ENCODE measurements around the gene FBXO36.
"Not testable (repeated sequence)": the region's sequence is repeated elsewhere in the genome, so short reads cannot be mapped to it uniquely, and the experiment has no call there.

FBXO36 gene, protein sequence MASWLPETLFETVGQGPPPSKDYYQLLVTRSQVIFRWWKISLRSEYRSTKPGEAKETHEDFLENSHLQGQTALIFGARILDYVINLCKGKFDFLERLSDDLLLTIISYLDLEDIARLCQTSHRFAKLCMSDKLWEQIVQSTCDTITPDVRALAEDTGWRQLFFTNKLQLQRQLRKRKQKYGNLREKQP
- total RNA-seq = 1.8 to 2.9 (median 2.3) reads per million in 4 experiments

DNA sequence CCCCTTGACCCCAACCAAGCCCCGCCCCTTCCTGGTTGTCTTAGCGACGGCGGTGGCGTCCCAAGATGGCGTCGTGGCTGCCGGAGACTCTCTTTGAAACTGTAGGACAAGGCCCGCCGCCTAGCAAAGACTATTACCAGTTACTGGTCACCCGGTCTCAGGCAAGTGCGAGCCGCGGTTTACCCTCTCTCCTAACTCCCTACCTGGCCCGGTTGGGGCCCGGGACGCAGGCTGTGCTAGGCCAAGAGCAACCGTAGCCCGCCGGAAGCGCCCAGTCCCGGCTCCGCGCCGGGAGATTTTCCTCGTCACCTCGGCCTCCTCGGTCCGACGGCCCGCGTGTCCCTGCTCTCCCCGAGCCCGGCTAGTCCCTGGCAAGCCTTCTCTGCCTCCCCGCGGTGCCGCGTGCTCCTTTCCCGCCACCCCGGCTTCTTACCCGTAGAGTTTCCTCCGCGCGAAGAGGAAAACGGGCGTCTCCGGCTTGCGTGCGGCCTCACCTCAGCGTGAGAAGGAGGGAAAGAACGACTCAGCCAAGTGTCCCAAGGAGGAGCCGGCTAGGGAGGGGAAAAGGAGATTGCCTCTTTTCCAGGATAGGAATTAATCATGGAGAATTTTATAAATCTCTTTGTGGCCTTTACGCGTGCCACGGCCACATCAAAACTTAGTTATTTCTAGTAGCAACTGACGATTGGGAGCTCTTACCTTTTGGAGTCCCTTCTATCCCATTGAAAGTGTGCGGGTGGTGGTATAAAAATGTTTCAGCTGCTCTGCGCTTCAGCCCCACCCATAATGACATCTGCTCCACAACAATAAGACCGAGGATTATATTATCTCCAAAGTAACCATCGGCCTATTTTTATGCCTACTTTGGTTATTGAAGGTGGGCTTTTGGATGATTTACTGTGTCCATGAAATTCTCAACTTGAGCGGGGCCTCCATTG, at the start of gene FBXO36:
Gene FBXO36, plus strand, starts transcription at position 55 of the 938 bp plus-strand sequence. Its CDS starts 11 bp downstream, at position 66.
- DNase-seq = no peak

DNA sequence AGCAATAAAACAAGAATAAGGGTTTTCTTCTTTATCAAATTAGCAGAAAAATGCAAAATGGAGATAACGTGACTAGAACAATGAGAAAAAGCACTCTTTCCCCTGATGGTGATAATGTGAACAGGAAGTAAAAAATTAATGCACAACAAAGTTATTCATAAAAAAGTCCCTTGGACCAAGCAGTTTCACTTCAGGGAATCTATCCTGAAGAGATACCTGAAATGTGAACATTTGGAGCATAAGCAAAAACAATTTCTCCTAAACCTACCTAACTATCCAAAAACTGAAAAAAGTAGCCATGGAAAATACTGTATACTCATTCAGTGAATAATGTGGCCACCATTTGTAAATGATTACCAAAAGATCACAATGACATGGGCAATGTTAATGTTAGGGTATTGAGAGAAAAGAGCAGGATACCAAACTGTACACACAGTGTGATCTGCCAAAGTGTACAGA, 49.2 kb upstream of the FBXO36 start:
- DNase-seq = no peak

DNA sequence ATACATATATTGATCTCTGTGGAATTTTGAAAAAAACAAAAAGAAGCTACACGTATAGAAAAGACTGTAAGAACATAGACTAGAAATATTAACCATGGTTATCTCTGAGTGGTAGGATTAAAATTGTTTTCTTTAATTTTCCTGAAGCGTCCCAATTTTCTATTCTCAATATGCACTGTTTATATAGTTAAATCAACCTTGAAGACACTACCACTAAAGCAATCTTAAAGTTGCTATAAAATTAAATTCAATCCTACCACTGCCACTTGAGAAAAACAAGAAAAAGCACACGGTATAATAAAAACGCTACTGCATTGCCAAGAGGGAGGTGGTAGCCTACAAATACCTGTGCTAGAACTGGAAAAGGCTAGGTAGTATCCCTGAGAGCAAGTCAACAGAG, 47.7 kb upstream of the FBXO36 start:
- DNase-seq = no peak

DNA sequence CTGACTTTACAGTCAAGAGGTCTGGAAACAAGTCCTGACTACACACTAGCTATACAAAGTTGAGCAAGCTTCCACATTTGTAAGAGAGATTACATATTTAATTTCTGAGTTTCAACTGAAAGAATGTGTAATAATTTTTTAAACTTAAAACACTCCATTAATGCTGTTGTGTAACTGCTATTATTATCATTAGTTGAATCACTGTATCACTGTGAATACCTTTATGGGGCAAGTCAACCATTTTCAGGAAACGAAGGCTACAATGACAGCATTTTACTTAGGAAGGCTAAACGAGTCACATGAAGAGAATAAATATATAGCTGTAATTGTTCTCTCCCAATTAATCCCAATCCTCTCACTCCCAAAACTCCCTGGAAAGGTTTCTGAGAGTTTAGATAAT, 46.8 kb upstream of the FBXO36 start:
- no peak for DNase-seq

DNA sequence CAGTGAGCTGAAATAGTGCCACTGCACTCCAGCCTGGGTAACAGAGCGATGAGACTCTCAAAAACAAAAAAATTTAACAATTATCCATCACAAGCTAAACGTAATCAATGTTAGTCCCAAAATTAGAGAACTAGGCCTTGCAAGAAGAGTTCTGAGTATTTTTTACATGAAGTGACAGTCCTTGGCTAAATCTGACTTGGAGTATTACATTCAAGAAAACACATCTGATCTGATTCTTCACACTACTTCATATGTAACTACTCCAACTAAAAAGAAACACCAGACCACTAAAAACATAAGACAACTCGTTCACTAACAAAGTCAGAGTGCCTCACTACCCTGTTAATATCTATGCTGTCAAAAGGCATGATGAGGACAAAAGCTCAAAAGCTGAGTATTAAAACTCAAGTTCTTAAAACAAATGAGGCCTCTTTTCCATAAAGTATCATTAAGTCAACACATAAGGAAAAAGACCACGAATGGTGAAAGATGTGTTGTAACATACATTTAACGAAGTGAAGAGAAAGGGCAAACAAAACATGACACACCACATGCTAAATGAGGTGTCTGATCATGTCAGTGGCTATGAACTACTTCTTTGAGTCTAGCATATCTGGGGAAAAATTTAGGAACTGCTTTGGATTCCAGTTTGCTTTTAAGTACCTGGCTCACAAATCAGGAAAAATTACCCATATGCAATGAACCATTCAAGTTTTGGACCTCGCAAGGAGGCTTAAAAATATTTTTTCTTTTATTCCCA, 42.9 kb upstream of the FBXO36 start:
- DNase-seq = no peak

DNA sequence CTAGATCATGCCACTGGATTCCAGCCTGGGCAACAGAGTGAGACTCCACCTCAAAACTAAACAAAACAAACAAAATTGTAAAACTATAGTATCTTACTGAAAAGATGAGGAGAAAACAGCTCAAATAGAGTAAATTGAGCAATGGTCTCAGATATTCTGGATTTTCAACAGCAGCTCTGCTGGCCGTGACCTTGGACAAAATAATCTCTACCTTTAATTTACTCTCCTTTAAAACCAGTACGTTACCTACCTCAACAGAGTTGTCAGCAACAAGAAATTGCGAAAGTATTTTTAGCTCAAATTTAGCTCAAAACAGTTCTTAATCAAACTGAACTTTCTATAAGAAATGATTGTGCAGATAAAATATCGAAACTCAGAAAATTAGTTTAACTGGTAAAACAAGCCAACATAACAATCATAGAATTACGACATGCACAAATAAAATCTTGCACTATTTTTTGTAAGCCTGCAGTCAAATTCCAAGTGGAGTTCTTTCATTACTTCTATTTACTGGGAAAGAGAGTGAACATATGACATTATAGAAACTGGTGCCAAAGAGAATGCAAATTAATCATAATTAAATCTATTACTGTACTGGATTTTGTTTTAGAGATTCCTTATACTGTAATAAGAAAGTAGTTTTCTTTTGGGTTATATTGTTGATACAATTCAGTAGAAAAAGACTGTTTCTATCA, 41.3 kb upstream of the FBXO36 start:
- DNase-seq = no peak

DNA sequence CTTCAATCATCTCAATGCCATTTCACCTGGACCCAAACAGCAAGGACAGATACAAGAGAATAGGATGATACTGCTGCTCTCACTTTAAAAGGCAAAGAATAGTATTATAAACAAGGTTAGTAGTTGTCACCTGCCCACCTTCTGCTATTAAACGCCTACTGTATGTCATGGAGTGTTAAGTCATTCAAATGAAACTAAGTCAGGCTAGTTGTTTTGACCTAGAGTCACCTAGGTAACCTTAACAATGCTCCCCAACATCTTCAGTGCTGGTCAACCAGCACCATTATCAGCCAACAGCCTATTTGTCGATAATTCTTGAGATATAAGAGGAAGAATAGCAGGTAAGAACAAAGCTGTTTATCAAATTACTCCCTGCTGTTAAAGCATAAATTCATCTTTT, 39.7 kb upstream of the FBXO36 start:
- no peak for DNase-seq

DNA sequence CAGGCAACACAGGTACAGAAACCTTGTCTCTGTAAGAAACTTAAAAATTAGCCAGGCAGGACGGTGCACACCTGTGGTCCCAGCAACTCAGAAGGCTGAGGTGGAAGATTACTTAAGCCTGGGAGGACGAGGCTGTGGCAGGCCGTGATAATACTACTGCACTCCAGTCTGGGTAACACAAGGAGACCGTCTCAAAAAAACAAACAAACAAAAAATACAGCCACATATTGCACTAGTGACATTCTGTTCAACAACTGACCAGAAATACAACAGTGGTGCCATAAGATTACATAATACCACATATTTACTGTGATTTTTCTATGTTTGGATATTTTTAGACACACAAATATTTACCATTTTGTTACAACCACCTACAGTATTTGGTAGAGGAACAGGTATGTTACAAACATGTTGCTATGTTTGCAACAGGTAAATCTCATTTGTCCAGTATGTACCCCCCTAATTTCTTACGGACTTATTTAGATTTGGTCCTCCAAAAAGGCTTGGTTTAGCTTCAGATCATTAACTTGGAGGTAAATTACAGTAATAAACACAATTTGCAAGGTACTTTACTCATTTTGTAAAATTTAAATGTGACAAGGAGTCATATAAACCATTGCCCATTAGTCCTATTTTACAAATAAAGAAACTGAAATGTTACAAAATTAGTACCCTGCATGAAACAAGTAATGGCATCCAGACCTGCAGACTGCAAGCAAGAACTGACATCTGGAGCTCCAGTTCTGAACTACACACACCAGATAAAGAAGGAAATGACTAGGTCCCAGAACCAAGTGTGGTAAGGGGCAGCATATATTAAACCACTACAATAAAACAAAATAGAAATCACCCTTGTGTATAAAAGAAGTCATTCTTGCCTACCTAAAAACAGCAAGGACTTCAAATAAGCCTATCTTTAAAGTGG, 37.3 kb upstream of the FBXO36 start:
- DNase-seq = no peak

DNA sequence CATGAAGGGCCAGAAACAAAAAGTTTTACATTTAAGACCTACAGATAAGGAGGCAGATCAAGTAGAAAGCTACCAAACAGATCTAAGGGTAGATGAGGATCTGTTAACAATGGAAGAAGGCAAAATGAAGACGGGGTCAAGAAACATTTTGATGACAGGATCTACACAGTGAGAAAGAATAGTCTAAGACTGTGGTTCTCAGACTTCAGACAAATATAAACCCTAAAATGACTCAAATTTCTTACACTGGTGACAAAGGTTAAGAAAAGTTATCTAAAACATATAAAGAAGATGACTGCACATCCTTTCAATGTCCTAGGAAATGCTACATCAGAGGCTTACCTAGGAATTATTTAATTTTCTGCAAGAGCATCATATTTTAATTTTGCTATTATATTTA, 34.9 kb upstream of the FBXO36 start:
- no peak for DNase-seq

DNA sequence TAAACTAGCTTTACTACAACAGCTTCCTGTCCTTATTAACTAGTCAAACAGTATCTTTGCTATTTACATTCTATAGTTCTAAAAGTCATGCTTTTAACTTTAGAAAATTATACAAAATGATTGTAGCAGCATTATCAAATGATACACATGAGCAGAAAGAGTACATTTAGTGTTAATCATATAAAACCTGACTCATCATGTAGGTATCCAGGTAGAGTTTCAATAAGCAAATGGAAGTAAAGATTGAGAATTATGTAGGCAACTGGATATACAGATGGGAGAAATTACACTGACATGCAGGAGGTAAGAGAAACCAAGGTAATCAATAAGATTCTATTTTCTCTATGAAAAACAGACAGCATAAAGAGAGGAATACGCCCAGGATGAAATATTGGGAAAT, 34.3 kb upstream of the FBXO36 start:
- no peak for DNase-seq

DNA sequence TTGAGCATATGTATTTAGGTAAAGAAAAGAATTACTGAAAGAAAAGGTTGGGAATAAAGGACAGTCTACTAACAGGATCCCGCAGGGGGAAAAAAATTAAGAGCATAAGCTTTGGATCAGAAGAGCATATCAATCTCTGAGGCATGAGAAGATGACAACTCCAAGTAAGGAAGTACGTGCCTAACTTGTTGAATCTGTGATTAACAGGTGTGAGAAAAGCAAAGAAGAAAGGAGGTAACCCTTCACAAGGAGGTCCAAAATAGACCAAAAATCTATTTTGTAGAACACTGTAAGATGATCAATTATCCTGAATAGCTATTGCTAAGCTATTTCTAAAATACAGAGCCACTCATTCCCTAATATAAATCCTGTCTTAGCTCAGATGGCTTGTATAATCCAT, 33.3 kb upstream of the FBXO36 start:
- no peak for DNase-seq

DNA sequence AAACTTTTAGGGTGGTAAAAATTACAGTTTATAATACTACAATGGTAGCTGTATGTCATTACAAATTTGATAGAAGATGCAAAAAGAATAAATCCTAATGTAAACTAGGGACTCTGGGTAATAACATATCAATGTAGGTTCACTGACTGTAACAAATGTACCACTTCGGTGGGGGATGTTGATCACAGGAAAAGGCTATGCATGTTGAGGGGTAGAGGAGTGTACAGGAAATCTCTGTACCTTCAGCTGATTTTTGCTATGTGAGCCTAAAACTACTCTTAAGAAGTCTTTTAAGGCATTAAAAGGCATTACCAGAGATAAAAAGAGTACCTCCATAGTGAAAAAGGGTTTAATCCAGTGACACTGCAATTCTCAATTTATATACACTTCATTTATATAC, 25.4 kb upstream of the FBXO36 start:
- no peak for DNase-seq

DNA sequence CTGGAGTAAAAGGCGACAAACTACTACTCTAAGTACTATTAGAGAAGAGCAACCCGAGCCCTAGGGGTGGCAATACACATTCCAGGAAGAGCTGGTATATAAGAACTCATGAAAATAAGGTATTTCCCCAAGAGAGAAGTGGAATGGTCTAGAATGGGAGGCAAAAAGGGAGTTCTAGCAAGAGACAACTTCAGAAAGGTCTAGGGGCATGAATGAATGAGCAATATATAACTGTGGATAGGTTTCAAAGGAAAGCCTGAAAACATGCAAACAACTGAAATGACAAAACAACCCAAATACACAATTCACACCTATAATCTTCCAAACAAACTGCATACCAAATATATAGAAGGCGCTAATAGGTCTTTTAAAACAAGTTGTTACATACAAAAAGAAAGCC, 22.7 kb upstream of the FBXO36 start:
- no peak for DNase-seq

DNA sequence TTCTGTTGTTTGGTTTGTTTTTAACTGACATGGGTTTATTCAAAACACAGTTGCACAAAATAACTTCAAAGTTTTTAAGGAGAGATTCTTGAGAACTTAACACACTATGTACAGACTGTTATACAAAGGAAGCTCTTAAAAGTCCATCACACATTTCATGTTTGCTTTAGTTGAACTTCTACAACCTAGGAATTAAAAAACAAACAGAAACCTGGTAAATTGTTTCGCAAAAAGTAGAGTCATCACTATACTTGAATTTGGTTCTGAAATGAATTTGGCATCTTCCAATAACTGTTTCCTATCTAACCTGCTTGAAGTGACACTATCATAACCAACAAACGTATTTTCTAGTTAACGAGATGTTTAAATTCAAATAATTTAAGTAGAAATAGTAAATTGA, 22.3 kb upstream of the FBXO36 start:
- DNase-seq = no peak

DNA sequence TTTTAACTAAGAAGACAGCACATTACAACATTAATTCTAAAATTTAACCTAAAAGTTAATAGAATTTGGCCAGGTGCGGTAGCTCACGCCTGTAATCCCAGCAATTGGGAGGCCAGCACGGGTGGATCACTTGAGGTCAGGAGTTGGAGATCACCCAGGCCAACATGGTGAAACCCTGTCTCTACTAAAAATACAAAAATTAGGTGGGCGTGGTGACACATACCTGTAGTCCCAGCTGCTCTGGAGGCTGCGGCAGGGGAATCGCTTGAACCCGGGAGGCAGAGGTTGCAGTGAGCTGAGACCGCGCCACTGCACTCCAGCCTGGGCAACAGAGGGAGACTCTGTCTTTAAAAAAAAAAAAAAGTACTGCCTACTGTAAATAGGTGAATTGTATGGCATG, 21.8 kb upstream of the FBXO36 start:
- DNase-seq = not testable (repeated sequence)

DNA sequence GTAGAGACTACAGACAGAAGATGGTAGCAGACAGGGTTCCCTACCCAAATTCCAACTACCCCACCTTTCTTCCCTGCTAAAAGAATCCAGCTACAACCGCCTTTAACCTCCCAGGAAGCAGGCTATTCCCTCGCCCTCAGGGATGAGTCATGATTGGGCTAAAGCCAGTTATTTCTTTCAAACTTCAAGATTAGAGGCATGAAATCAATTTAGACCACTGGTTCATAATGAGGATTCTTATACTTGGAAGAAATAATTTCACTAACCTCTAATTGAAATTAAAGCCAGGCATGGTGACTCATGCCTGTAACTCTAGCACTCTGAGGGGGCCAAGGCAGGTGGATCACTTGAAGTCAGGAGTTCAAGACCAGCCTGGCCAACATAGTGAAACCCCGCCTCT, 20.5 kb upstream of the FBXO36 start:
- no peak for DNase-seq

DNA sequence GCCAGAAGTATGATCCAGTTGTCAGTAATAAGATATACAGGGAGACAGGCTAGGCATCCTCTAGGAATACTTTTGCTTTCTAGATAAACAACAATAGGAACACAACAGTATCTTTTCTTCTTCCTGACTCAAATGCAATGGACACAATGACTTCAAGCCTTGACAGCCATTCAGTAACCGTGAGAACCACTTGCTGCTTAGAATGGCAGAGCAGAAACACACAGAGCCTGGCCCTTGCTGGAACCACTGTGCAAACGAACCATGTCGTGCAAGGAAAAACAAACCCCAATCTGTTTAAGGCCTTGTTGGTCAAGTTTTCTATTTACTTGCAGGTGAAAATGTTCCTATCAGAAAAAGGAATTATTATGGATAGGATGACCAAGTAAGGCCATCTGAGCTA, 19.3 kb upstream of the FBXO36 start:
- no peak for DNase-seq

DNA sequence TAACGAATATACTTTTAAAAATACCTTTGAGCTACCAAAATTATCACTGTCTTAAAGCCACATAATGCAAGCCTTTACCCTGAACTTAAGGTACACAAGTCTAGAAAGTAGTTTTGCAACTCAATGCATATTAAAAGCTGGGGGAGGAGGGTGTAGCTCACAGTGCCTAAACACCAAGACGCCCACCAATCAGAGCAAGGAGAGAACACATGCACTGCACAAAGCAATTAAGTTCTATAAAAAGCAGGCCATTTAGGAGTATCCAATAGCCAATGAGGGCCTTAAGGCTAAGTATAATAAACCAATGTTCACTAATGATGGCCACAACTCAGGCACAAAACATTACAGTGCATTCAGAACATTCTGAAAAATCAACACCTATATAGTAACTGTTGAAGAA, 16.7 kb upstream of the FBXO36 start:
- no peak for DNase-seq

DNA sequence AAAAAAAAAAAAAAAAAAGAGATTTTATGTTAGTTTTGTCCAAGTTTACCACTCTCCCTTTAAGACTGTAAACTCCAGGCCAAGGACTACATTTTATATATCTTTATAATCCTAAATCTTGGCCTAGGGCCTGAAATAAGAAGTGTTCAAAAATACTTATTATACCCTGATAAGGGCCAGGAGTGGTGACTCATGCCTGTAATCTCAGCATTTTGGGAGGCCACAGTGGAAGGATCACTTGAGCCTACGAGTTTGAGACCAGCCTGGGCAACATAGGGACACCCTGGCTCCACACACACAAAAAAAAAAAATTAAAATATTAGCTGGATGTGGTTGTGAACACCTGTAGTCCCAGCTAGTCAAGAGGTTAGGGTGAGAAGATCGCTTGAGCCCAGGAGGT, 13.2 kb upstream of the FBXO36 start:
- DNase-seq = no peak

DNA sequence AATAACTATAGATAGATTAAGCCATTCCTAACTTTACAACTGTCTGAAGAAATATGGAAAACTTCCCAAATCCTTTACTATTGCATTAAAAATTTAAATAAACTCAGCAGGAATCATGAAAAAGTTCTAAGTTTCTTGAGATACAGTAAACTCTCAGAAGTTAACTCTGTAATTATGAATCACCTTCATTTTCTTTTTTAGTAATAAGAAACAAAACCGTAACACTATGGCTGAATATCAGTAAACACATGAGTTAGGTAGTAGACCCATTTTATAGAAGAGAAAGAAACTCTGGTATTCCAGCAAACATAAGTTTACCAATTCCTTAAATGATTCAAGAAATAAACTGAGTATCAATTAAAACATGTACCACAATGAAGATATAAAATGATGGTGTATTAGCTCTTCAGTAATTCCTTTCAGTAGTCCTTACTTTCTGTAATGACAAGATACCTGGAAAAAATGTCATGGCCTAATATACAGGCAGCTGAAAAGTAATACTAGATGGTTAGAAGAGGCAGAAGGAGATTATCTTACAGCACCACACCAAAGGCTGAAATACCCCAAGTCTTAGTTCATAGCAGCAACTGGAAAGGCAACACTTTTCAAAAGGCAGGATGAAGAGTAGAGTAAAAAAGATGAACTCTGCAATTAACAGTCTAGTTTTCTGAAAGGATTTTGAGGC, 12.0 kb upstream of the FBXO36 start:
- DNase-seq = no peak

DNA sequence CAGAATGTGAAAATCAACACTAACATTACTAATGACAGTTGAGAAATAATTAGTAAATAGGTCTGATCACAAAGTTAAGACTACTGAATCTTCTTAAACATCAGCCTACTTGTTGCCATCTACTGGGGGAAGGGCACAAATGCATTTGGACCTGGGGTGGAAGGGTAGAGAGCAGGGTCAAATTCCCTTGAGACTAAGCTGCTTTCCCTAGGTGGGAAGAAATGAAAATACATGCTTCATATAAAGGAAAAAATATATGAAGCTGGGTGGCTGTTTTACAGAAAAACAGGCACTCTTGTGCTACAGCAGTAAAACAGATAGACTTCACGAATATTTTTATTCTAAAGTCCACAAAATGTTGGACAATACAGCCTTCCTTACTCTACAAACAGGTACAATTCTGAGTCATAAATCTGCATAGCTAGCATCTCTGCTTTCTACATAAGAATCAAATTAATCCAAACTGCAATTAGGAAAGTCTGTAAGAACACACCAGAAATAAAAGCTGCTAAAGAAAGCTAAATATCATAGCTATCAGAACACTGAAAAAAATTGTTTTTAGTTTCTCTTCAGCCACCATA, 11.4 kb upstream of the FBXO36 start:
- DNase-seq = no peak
